Neural cell (in vitro differentiated cells): ENCODE data around the gene ACER1. TPM values are rescaled to one million over a fixed set of nuclear protein-coding genes. Genes with fewer than 3 reads are reported as not detected.

ENCODE experiments used
- H2AFZ ChIP-seq: fragments of 200-600, 300-800 bp; sonication (generic), shearing (Covaris generic); 2 replicates; pipeline ENCODE4 v1.6.0; 2014; ENCODE audit warnings: low read depth, mild to moderate bottlenecking, antibody characterized with exemption, low read length, moderate library complexity
- H3F3A ChIP-seq: fragments of 200-600 bp; shearing (Covaris generic); 2 replicates; pipeline ENCODE4 v1.6.1; 2016; ENCODE audit warnings: mild to moderate bottlenecking, moderate library complexity, mixed read lengths, antibody characterized with exemption, low read length; ENCODE audit not compliant: insufficient read depth, poor library complexity, severe bottlenecking
- H3K27ac ChIP-seq: fragments of 200-600, 300-800 bp; sonication (generic), shearing (Covaris generic); 2 replicates; pipeline ENCODE4 v1.5.1; 2014; ENCODE audit warnings: mild to moderate bottlenecking, low read length, moderate library complexity
- H3K27me3 ChIP-seq: fragments of 300-800, 200-600 bp; sonication (generic), shearing (Covaris generic); 2 replicates; pipeline ENCODE4 v1.6.0; 2014; ENCODE audit warnings: mild to moderate bottlenecking, low read depth, low read length, moderate library complexity; ENCODE audit not compliant: insufficient read depth
- H3K36me3 ChIP-seq: fragments of 300-800, 200-600 bp; sonication (generic), shearing (Covaris generic); 2 replicates; pipeline ENCODE4 v1.5.1; 2014; ENCODE audit warnings: mild to moderate bottlenecking, antibody characterized with exemption, low read length, moderate library complexity; ENCODE audit not compliant: insufficient read depth
- H3K4me2 ChIP-seq: fragments of 300-800, 200-600 bp; sonication (generic), shearing (Covaris generic); 2 replicates; pipeline ENCODE4 v1.6.0; 2014; ENCODE audit warnings: mild to moderate bottlenecking, low read length
- H3K4me3 ChIP-seq: fragments of 300-800, 200-600 bp; sonication (generic), shearing (Covaris generic); 2 replicates; pipeline ENCODE4 v1.5.1; 2014; ENCODE audit warnings: mild to moderate bottlenecking, low read length, moderate library complexity
- H3K79me2 ChIP-seq: fragments of 200-600 bp; shearing (Covaris generic); replicated peaks from 2 replicates; pipeline ENCODE4 v1.6.0; 2014; ENCODE audit warnings: mild to moderate bottlenecking, low read length, moderate library complexity; ENCODE audit not compliant: insufficient read depth
- H3K9ac ChIP-seq: fragments of 300-800, 200-600 bp; sonication (generic), shearing (Covaris generic); 2 replicates; pipeline ENCODE4 v1.6.1; 2016; ENCODE audit warnings: mild to moderate bottlenecking, low read length, mixed read lengths
- H3K9me2 ChIP-seq: fragments of 200-600 bp; shearing (Covaris generic); 2 replicates; pipeline ENCODE4 v1.6.1; 2016; ENCODE audit warnings: mild to moderate bottlenecking, low read length, mixed read lengths; ENCODE audit not compliant: insufficient read depth
- H3K9me3 ChIP-seq: fragments of 200-600, 300-800 bp; sonication (generic), shearing (Covaris generic); 2 replicates; pipeline ENCODE4 v1.6.1; 2016; ENCODE audit warnings: mild to moderate bottlenecking, mixed run types, low read length, moderate library complexity, mixed read lengths
- H4K20me1 ChIP-seq: fragments of 200-600 bp; shearing (Covaris generic); 2 replicates; pipeline ENCODE4 v1.6.1; 2016; ENCODE audit warnings: mild to moderate bottlenecking, mixed run types; ENCODE audit not compliant: insufficient read depth
- EP300 ChIP-seq: fragments of 450-650 bp; conservative IDR thresholded peaks from 2 replicates; pipeline ENCODE4 v1.6.1; 2014; ENCODE audit warnings: antibody characterized with exemption, mild to moderate bottlenecking, moderate library complexity; ENCODE audit not compliant: poor library complexity, severe bottlenecking
- EZH2 ChIP-seq: fragments of 200-600, 300-800 bp; shearing (Covaris generic), sonication (generic); IDR thresholded peaks from 2 replicates; pipeline ENCODE4 v1.6.1; 2014; ENCODE audit warnings: antibody characterized with exemption, low read length, borderline replicate concordance, mild to moderate bottlenecking; ENCODE audit not compliant: insufficient read depth, poor library complexity, severe bottlenecking
- MXI1 ChIP-seq: fragments of 450-650 bp; conservative IDR thresholded peaks from 2 replicates; pipeline ENCODE4 v1.6.1; 2014; ENCODE audit warnings: antibody characterized with exemption, mild to moderate bottlenecking; ENCODE audit not compliant: poor library complexity, severe bottlenecking
- POLR2AphosphoS5 ChIP-seq: IDR thresholded peaks from 2 replicates; pipeline ENCODE4 v1.6.1; 2012
- RAD21 ChIP-seq: fragments of 450-650 bp; conservative IDR thresholded peaks from 2 replicates; pipeline ENCODE4 v1.6.1; 2014; ENCODE audit warnings: antibody characterized with exemption, mild to moderate bottlenecking, moderate library complexity
- REST ChIP-seq: IDR thresholded peaks from 2 replicates; pipeline ENCODE4 v1.6.1; 2012; ENCODE audit warnings: borderline replicate concordance
- SMC3 ChIP-seq: fragments of 450-650 bp; conservative IDR thresholded peaks from 2 replicates; pipeline ENCODE4 v1.6.1; 2014; ENCODE audit warnings: antibody characterized with exemption, mild to moderate bottlenecking, moderate library complexity; ENCODE audit not compliant: poor library complexity
- polyA plus RNA-seq: library from polyadenylated mRNA; depleted of rRNA; stranded (reverse); fragments of >200 nt; gene quantifications from 2 replicates; pipeline ENCODE4 v1.2.3, GENCODE V29; 2014
- TF ChIP-seq, protein P1 (sequence below): fragments of 450-650 bp; IDR thresholded peaks from 2 replicates; pipeline ENCODE4 v1.5.1; 2014; ENCODE audit warnings: antibody characterized with exemption, mild to moderate bottlenecking, moderate library complexity; ENCODE audit not compliant: poor library complexity, severe bottlenecking

The ACER1 gene
- polyA plus RNA-seq, 1 donor from 2014 or later: not detected

DNA sequence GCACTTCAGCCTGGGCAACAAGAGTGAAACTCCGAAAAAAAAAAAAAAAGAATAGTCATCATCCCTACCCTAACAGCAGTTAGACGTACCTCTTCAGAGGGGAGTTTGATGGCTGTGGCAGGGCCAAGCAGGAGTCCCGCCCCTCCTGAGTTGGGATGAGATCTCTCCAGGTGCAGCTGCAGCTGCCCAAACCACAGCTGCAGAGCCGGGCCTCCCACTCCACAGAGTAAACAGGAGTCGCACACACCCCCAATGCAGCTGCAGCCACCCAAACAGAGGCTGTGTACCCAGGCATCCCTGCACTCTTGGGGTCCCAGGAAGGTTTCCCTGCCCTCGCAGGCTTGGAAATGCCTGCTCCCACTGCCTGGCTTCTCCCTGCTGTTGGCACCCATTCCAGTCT lies 36.2 kb downstream of the ACER1 start:
- no peaks in the 10 kb centered on the region for H3K9me2 ChIP-seq
- no peak for TF ChIP-seq SMC3
- no peak for TF ChIP-seq REST
- TF ChIP-seq POLR2AphosphoS5: no peak
- TF ChIP-seq EP300: no peak
- TF ChIP-seq, protein P1, sequence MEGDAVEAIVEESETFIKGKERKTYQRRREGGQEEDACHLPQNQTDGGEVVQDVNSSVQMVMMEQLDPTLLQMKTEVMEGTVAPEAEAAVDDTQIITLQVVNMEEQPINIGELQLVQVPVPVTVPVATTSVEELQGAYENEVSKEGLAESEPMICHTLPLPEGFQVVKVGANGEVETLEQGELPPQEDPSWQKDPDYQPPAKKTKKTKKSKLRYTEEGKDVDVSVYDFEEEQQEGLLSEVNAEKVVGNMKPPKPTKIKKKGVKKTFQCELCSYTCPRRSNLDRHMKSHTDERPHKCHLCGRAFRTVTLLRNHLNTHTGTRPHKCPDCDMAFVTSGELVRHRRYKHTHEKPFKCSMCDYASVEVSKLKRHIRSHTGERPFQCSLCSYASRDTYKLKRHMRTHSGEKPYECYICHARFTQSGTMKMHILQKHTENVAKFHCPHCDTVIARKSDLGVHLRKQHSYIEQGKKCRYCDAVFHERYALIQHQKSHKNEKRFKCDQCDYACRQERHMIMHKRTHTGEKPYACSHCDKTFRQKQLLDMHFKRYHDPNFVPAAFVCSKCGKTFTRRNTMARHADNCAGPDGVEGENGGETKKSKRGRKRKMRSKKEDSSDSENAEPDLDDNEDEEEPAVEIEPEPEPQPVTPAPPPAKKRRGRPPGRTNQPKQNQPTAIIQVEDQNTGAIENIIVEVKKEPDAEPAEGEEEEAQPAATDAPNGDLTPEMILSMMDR: no peak
- no peak for TF ChIP-seq MXI1
- no peak for TF ChIP-seq EZH2
- no peak overlapping the region for H3K4me2 ChIP-seq
- no peaks in the 10 kb centered on the region for H4K20me1 ChIP-seq
- H3K27me3 ChIP-seq: no peaks in the 10 kb centered on the region
- no peak overlapping the region for H2AFZ ChIP-seq
- H3K4me3 ChIP-seq: no peak overlapping the region
- no peaks in the 10 kb centered on the region for H3K79me2 ChIP-seq
- H3K9ac ChIP-seq: no peak overlapping the region
- no peaks in the 10 kb centered on the region for H3K36me3 ChIP-seq
- no peaks in the 10 kb centered on the region for H3F3A ChIP-seq
- peaks cover 2% of the 10 kb centered on the region for H3K9me3 ChIP-seq
- no peak overlapping the region for H3K27ac ChIP-seq

- no peak overlapping the region for H3K4me3 ChIP-seq
- H2AFZ ChIP-seq: no peak overlapping the region
- no peaks in the 10 kb centered on the region for H3K27me3 ChIP-seq
- H4K20me1 ChIP-seq: no peaks in the 10 kb centered on the region
- H3K79me2 ChIP-seq: no peaks in the 10 kb centered on the region
- H3K4me2 ChIP-seq: no peak overlapping the region
- peaks cover 13% of the 10 kb centered on the region for H3K9me3 ChIP-seq
- H3K36me3 ChIP-seq: no peaks in the 10 kb centered on the region
- H3K9ac ChIP-seq: no peak overlapping the region
- no peaks in the 10 kb centered on the region for H3F3A ChIP-seq
- TF ChIP-seq SMC3: no peak
- TF ChIP-seq, protein P1: no peak
- no peak for TF ChIP-seq EZH2
- TF ChIP-seq EP300: no peak
- TF ChIP-seq REST: no peak
- TF ChIP-seq RAD21: no peak
- no peak overlapping the region for H3K27ac ChIP-seq
- H3K9me2 ChIP-seq: no peaks in the 10 kb centered on the region
Observed at GRCh38 chr19:6292006-6292405, 41.4 kb downstream of the ACER1 start.
